Neural cell (in vitro differentiated cells): ENCODE results near the gene RANBP1. TPM values are rescaled to one million over a fixed set of nuclear protein-coding genes. Genes with fewer than 3 reads are reported as not detected.
A peak's percentile ranks its signal among the peaks of the same experiment; 100 is the strongest.

Experiments
- H2AFZ ChIP-seq: fragments of 200-600, 300-800 bp; sonication (generic), shearing (Covaris generic); 2 replicates; pipeline ENCODE4 v1.6.0; 2014; ENCODE audit warnings: low read depth, mild to moderate bottlenecking, antibody characterized with exemption, low read length, moderate library complexity
- H3F3A ChIP-seq: fragments of 200-600 bp; shearing (Covaris generic); 2 replicates; pipeline ENCODE4 v1.6.1; 2016; ENCODE audit warnings: mild to moderate bottlenecking, moderate library complexity, mixed read lengths, antibody characterized with exemption, low read length; ENCODE audit not compliant: insufficient read depth, poor library complexity, severe bottlenecking
- H3K27ac ChIP-seq: fragments of 200-600, 300-800 bp; sonication (generic), shearing (Covaris generic); 2 replicates; pipeline ENCODE4 v1.5.1; 2014; ENCODE audit warnings: mild to moderate bottlenecking, low read length, moderate library complexity
- H3K27me3 ChIP-seq: fragments of 300-800, 200-600 bp; sonication (generic), shearing (Covaris generic); 2 replicates; pipeline ENCODE4 v1.6.0; 2014; ENCODE audit warnings: mild to moderate bottlenecking, low read depth, low read length, moderate library complexity; ENCODE audit not compliant: insufficient read depth
- H3K36me3 ChIP-seq: fragments of 300-800, 200-600 bp; sonication (generic), shearing (Covaris generic); 2 replicates; pipeline ENCODE4 v1.5.1; 2014; ENCODE audit warnings: mild to moderate bottlenecking, antibody characterized with exemption, low read length, moderate library complexity; ENCODE audit not compliant: insufficient read depth
- H3K4me2 ChIP-seq: fragments of 300-800, 200-600 bp; sonication (generic), shearing (Covaris generic); 2 replicates; pipeline ENCODE4 v1.6.0; 2014; ENCODE audit warnings: mild to moderate bottlenecking, low read length
- H3K4me3 ChIP-seq: fragments of 300-800, 200-600 bp; sonication (generic), shearing (Covaris generic); 2 replicates; pipeline ENCODE4 v1.5.1; 2014; ENCODE audit warnings: mild to moderate bottlenecking, low read length, moderate library complexity
- H3K79me2 ChIP-seq: fragments of 200-600 bp; shearing (Covaris generic); replicated peaks from 2 replicates; pipeline ENCODE4 v1.6.0; 2014; ENCODE audit warnings: mild to moderate bottlenecking, low read length, moderate library complexity; ENCODE audit not compliant: insufficient read depth
- H3K9ac ChIP-seq: fragments of 300-800, 200-600 bp; sonication (generic), shearing (Covaris generic); 2 replicates; pipeline ENCODE4 v1.6.1; 2016; ENCODE audit warnings: mild to moderate bottlenecking, low read length, mixed read lengths
- H3K9me2 ChIP-seq: fragments of 200-600 bp; shearing (Covaris generic); 2 replicates; pipeline ENCODE4 v1.6.1; 2016; ENCODE audit warnings: mild to moderate bottlenecking, low read length, mixed read lengths; ENCODE audit not compliant: insufficient read depth
- H3K9me3 ChIP-seq: fragments of 200-600, 300-800 bp; sonication (generic), shearing (Covaris generic); 2 replicates; pipeline ENCODE4 v1.6.1; 2016; ENCODE audit warnings: mild to moderate bottlenecking, mixed run types, low read length, moderate library complexity, mixed read lengths
- H4K20me1 ChIP-seq: fragments of 200-600 bp; shearing (Covaris generic); 2 replicates; pipeline ENCODE4 v1.6.1; 2016; ENCODE audit warnings: mild to moderate bottlenecking, mixed run types; ENCODE audit not compliant: insufficient read depth
- EP300 ChIP-seq: fragments of 450-650 bp; conservative IDR thresholded peaks from 2 replicates; pipeline ENCODE4 v1.6.1; 2014; ENCODE audit warnings: antibody characterized with exemption, mild to moderate bottlenecking, moderate library complexity; ENCODE audit not compliant: poor library complexity, severe bottlenecking
- EZH2 ChIP-seq: fragments of 200-600, 300-800 bp; shearing (Covaris generic), sonication (generic); IDR thresholded peaks from 2 replicates; pipeline ENCODE4 v1.6.1; 2014; ENCODE audit warnings: antibody characterized with exemption, low read length, borderline replicate concordance, mild to moderate bottlenecking; ENCODE audit not compliant: insufficient read depth, poor library complexity, severe bottlenecking
- MXI1 ChIP-seq: fragments of 450-650 bp; conservative IDR thresholded peaks from 2 replicates; pipeline ENCODE4 v1.6.1; 2014; ENCODE audit warnings: antibody characterized with exemption, mild to moderate bottlenecking; ENCODE audit not compliant: poor library complexity, severe bottlenecking
- POLR2AphosphoS5 ChIP-seq: IDR thresholded peaks from 2 replicates; pipeline ENCODE4 v1.6.1; 2012
- RAD21 ChIP-seq: fragments of 450-650 bp; conservative IDR thresholded peaks from 2 replicates; pipeline ENCODE4 v1.6.1; 2014; ENCODE audit warnings: antibody characterized with exemption, mild to moderate bottlenecking, moderate library complexity
- REST ChIP-seq: IDR thresholded peaks from 2 replicates; pipeline ENCODE4 v1.6.1; 2012; ENCODE audit warnings: borderline replicate concordance
- SMC3 ChIP-seq: fragments of 450-650 bp; conservative IDR thresholded peaks from 2 replicates; pipeline ENCODE4 v1.6.1; 2014; ENCODE audit warnings: antibody characterized with exemption, mild to moderate bottlenecking, moderate library complexity; ENCODE audit not compliant: poor library complexity
- TAF1 ChIP-seq: IDR thresholded peaks from 2 replicates; pipeline ENCODE4 v1.6.1; 2012; ENCODE audit warnings: low read depth
- polyA plus RNA-seq: library from polyadenylated mRNA; depleted of rRNA; stranded (reverse); fragments of >200 nt; gene quantifications from 2 replicates; pipeline ENCODE4 v1.2.3, GENCODE V29; 2014
- TF ChIP-seq, protein P1 (sequence below): fragments of 450-650 bp; IDR thresholded peaks from 2 replicates; pipeline ENCODE4 v1.5.1; 2014; ENCODE audit warnings: antibody characterized with exemption, mild to moderate bottlenecking, moderate library complexity; ENCODE audit not compliant: poor library complexity, severe bottlenecking

RANBP1 gene
- polyA plus RNA-seq, 1 donor from 2014 or later: 360 TPM

DNA sequence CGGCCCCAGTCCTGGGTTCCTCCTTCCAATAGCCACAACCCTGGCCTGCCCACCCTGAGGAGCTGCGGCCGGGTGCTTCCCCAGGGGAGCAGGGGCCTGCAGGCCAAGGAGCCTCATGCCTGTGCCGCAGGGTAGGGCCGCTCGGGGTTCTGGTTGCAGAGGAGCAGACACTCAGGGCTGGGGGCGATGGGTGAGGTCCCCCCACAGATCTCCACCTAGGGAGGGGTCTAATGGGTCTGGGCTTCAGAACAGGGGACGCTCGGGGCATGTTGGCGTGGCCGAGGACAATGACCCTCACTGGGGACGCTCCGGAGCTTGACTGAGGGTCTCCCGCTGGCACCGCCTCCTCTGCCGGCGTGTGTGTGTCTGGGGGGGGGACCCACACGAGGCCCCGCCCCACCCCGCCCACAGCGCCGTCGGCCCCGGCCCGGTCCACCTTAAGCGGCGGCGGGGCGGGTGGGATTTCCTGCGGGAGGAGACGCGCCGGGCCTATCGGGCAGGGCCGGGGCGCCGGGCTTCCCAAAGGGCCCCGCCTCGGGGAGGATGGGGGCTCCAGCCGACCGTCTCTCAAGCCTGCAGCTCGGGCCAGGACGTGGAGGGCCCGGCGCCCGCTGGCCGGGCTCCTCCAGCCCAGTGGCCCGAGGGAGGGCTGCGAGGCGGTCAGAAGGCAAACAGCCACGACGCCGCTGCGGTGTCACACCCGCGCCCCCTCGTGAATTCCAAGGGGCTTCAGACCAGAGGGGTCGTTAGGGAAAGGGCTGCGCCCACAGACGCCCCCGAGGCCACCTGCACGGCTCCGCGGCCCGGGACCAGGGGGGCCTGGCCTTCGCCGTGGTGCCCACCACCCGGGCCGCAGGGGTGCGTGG, 15.1 kb downstream of the RANBP1 start:
- no peaks in the 10 kb centered on the region for H3K27me3 ChIP-seq
- no peaks in the 10 kb centered on the region for H3K36me3 ChIP-seq
- TF ChIP-seq REST (no peak), MXI1 (no peak), EZH2 (no peak), TAF1 (no peak), POLR2AphosphoS5 (no peak), RAD21 (no peak), SMC3 (no peak), EP300 (no peak)
- TF ChIP-seq, protein P1, sequence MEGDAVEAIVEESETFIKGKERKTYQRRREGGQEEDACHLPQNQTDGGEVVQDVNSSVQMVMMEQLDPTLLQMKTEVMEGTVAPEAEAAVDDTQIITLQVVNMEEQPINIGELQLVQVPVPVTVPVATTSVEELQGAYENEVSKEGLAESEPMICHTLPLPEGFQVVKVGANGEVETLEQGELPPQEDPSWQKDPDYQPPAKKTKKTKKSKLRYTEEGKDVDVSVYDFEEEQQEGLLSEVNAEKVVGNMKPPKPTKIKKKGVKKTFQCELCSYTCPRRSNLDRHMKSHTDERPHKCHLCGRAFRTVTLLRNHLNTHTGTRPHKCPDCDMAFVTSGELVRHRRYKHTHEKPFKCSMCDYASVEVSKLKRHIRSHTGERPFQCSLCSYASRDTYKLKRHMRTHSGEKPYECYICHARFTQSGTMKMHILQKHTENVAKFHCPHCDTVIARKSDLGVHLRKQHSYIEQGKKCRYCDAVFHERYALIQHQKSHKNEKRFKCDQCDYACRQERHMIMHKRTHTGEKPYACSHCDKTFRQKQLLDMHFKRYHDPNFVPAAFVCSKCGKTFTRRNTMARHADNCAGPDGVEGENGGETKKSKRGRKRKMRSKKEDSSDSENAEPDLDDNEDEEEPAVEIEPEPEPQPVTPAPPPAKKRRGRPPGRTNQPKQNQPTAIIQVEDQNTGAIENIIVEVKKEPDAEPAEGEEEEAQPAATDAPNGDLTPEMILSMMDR: no peak
- H3K27ac ChIP-seq: peak overlapping the region; percentile 67
- no peaks in the 10 kb centered on the region for H3K9me3 ChIP-seq
- no peaks in the 10 kb centered on the region for H3K79me2 ChIP-seq
- H3K4me3 ChIP-seq: peak overlapping the region; percentile 82
- no peak overlapping the region for H3K4me2 ChIP-seq
- peak overlapping the region; percentile 86 for H3K9ac ChIP-seq
- no peaks in the 10 kb centered on the region for H3F3A ChIP-seq
- H2AFZ ChIP-seq: peak overlapping the region; percentile 45
- no peaks in the 10 kb centered on the region for H3K9me2 ChIP-seq
- H4K20me1 ChIP-seq: no peaks in the 10 kb centered on the region

DNA sequence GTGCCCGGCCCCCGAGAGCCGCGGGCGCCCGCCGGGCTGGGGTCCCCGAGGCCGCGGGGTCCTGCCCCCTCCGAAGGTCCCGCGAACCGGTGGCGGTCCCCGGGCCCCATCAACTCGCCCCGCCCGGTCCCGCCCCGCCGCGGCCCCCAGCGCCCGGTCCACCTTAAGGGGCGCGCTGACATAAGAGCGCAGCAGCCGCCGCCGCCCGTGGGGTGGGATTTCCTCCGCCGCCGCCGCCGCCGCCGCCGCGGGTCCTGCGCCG, 15.6 kb downstream of the RANBP1 start, which contains the start of gene ZDHHC8:
TSS of gene ZDHHC8 (plus strand) at position 208 of the 262 bp plus-strand sequence. CDS start 144 bp downstream, outside the sequence.
- H3K27ac ChIP-seq: peak within 1 kb of the TSS; percentile 67
- no peaks in the 10 kb centered on the region for H4K20me1 ChIP-seq
- H2AFZ ChIP-seq: peak within 1 kb of the TSS; percentile 45

More for the DNA sequence above, 15.6 kb downstream of the RANBP1 start, which contains the start of gene ZDHHC8:
- H3K4me2 ChIP-seq: peak within 1 kb of the TSS; percentile 68
- no peaks in the 10 kb centered on the region for H3K36me3 ChIP-seq
- peak within 1 kb of the TSS; percentile 86 for H3K9ac ChIP-seq
- H3F3A ChIP-seq: no peaks in the 10 kb centered on the region
- TF ChIP-seq TAF1 (no peak), EZH2 (no peak), MXI1 (no peak), EP300 (no peak), RAD21 (no peak), POLR2AphosphoS5 (no peak)
- TF ChIP-seq, protein P1: no peak
- peak within 1 kb of the TSS; percentile 90 for H3K4me3 ChIP-seq
- H3K9me3 ChIP-seq: no peaks in the 10 kb centered on the region
- no peaks in the 10 kb centered on the region for H3K27me3 ChIP-seq
- no peaks in the 10 kb centered on the region for H3K79me2 ChIP-seq
- no peaks in the 10 kb centered on the region for H3K9me2 ChIP-seq
